Stimulated activated CD8-positive, alpha-beta memory T cell treated with anti-CD3 and anti-CD28 coated beads, Interleukin-12 subunit alpha, Interleukin-12 subunit beta, amount 100 ng/mL, for 1 hour (primary cell): Measurements from ENCODE around the gene CAMKMT.

Source experiments
- DNase-seq: peaks from one replicate; pipeline ENCODE4 v3.0.0-alpha.2; 2020; ENCODE audit warnings: low read depth

The CAMKMT gene

DNA sequence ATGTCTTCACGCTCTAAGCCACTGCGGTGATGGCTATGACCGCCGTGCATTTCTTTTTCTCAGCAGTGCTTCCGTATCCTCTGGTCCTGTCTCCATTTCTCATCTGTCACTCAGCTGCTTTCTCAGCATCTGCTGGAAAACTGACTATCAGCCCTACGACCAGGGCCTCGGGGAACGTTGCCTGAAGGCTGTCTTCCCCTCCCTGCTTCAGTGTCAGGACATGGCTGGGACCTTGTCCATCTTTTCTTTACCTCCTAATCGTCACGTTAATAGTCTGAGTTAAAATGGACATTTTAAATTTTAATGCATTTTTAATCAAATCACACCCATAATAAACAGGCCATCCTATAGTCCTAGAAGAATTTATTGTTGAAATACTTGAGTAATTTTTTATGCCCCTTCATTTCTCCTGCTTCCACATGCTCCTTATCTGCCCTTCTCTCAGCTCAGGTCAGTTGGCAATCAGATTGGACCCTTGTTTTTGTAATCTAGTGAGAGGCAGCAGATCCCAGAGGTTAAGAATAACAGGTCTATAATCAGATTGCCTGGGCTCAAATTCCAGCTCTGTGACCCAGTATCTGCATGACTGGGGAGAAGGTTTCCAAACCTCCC is 329.5 kb downstream of the CAMKMT start:
- DNase-seq, result no peak

DNA sequence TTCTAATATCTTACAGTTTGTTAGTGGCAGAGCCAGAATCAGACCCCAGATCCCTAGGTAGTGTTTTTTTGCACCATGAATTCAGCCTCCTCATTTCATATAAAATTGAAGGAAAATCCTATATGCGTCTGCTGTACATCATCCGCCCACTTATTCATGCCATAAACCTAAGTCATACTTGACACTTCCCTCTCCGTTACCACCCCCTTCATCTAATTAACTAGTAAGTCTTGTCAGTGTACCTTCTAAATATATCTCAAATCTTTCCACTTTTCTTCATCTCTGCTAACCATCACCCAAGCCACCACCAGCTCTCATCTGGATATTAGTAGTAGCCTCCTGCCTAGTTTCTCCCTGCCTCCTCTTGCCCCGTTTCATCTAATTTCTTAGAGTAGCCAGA is 331.1 kb downstream of the CAMKMT start:
- no peak for DNase-seq

DNA sequence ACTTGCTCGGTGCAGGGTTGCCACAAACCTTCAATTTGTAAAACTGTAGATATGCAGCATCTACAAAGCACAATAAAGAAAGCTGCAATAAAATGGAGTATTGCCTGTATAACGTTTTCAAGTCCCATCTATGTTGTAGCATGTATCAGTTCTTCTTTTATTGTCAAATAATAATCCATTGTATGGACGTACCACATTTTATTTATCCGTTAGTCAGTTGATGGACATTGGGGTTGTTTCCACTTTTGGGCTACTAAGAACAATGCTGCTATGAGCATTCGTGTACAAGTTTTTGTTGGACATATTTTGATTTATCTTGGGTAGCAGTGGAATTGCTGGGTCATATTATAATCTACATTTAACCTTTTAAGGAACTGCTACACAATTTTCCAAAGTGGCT is 339.1 kb downstream of the CAMKMT start:
- DNase-seq, result no peak

DNA sequence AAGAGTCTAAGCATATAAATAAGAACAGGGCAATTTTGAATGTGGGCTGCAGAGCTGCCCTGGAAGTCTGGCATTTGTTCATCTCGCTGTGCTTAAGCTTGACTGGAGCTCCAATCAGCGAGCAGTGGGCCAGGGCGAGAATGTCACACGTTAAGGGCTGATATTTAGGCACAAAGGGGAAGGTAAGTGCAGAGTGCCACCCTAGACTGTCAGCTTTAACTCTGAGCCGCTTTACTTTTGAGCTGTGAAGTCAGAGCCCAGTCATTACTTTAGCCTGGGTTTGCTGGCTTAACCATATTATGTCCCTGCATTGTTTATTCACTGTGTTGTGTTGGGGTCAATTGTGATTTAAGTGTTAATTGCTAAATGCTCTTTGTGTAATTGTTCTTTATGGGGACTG is 343.6 kb downstream of the CAMKMT start:
- no peak for DNase-seq

DNA sequence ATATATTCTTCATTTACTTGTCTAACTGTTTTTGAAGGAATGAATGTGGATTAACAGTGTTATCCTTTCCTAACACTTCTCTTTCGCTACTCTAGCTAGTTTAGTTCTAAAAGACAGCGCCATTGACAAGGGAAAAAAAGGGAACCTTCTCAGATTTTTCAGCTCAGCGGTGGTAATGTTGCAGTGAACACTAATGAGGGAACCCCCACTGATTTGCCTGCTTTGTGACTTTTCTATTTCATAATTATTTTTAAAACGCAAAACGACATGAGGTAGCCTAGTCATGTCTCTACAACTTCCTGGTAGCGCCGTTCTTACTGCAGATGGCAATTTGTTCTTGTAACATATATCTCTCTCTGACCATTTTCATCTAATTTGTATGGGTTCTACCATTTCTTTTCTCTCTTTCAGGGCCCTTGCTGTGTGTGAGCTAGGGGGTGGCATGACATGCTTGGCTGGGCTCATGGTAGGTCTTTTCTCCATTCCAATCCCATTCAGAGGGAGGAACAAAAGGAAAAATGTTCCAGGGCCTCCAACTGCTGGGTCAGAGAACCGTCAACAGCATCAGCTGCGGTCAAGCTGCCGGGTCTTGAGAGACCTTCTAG is 344.2 kb downstream of the CAMKMT start:
- DNase-seq, result no peak

DNA sequence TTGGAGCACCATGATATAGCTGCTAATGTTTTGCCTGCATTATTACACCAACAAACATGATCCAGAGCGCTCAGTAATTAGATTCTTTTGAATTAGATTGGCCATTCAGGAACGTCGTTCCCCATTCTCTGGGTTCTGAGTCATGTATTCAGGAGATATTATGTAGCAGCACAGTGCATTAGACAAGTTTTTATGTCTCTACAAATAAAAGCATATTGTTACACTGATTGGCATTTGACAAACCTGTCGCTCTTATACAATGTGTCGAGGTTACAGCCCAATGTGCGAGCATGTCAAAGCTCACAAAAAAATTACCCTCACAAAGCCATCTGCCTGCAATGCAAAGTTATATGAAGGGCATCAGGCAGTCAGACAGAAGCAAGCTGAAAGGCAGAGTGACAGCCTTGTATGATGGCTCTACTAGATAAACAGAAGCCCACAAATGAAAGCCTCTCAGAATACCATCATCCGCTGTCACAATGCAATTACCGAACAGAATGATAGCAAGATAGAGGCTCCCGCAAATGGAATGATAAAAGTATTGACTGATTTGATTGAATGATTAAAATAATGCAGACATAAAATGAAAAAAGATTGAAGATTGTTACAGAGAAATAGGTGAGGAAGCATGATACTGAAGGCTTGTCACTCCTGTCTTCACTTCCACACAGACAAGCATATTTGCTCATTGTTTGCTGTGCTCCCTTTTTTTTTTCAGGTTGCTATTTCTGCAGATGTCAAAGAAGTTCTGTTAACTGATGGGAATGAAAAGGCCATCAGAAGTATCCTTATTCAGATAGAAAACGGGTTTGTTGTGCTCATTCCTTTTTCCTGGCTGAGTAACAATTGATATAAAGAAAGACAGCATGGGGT is 345.2 kb downstream of the CAMKMT start:
- no peak for DNase-seq

DNA sequence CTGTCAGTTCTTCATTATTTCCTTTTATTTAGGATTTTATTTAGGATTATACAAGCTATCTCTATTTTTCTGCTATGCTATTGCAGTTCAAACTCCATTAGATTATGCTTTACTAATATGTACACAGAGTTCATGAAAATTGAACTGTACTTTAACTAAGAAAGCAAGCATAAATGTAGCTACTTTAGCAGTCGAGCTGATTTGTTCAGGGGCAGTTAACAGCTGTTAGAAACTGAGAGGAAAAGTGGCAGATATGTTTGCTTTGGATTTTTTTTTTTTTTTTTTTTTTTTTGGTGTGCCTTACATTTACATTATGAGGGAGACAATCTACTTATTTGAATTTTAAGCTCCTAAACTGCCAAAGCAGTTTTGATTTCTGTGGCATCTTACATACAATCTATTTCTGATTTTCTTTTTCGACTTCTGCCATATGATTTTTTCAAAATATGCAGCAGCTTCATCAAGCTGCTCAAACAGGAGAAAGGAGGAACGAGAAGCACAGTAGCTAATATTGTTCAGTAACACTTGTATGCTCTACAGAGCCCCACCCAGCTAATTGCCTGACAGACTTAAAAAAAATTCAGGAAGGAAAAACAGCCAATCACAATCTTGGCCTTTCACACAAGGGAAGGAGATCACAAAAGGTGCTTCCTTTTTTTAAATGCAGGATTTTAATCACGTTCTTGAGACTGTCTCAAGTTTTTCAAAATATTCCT is 346.4 kb downstream of the CAMKMT start:
- no peak for DNase-seq

DNA sequence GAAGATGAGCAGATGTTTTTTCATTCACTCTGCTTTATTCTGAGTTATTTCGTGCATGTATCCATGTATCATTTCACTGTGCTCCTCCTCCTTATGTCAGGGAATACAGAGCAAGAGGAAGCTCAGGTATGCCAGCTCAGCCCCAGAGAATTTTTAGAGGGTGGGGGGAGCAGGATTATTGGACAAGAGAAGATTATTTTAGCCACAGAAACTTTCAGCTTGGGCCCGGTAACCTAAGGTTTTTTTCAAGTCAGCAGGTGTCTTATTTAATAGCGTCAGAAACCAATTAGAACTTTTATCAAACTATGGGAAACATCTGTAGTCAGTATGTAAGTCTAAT is 346.9 kb downstream of the CAMKMT start:
- no peak for DNase-seq

DNA sequence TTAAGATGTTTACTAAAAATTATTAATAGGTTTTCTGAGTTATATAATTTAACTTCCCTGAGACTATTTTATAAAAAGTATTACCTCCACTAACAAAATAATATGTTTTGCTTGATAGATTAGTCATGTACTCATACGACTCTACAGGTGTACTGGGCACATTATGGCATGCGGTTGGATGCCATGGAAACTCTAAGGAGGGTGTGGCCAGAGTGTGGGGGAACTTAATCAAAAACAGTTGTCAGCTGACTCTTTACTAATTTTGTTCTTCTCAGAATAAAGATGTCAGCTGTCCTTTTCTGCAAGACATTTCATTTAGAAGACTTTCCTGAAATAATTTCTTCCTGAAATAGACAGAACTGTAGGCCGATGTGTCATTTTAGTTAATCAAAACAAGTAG is 351.4 kb downstream of the CAMKMT start:
- DNase-seq, result no peak

DNA sequence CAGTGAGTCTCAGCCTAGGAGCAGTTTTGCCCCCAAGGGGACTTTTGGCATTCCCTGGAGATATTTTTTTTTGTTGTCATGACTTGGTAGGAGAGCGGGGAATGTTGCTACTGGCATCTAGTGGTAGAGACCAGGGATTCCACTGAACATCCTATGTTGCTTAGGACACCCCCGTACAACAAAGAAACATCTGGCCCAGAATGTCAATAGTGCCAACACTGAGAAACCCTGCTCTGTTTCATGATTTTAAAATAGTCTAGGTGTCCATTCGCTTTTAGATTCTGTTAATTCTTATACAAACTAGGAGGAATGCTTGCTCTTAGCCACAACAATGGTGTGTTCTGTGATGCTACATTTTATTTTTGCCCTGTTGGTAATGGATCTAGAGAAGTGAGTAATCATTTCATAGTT is 353.9 kb downstream of the CAMKMT start:
- DNase-seq, result no peak

DNA sequence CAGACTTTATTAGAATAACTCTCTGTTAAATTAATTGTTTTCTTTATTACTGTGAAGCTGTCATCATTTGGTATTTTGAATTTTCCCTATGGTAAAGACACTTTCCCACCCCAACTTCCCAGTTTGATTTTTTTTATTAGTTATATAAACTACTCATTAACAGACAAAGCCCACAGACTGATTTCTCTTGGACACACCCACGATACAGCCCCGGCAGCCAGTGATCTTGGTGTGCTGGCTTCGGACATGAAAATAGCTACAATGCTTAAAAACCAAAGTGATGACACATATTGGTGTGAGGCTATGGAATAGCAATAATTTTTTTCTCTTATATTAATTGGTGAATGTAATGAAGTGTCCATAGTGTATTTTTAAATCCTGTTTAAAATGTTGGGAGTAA is 354.4 kb downstream of the CAMKMT start:
- DNase-seq, result no peak

DNA sequence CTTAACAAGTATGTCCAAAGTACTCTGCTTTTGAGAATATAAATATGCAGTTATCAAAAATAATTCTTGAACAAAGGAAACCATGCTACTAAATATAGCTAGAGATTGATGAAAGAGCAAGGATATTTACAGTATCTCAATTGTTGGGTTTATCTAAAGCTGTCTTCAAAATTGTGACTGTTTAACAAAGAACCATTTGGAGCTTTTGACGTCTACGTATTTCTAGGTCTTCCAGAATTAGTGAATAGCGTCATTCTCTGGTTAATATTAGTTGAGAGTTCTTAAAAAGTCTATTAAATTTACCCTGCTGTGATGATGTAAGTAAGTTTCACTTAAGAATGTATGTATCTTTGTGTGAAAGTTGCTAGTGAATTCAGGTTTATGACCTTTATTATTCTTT is 356.7 kb downstream of the CAMKMT start:
- no peak for DNase-seq

DNA sequence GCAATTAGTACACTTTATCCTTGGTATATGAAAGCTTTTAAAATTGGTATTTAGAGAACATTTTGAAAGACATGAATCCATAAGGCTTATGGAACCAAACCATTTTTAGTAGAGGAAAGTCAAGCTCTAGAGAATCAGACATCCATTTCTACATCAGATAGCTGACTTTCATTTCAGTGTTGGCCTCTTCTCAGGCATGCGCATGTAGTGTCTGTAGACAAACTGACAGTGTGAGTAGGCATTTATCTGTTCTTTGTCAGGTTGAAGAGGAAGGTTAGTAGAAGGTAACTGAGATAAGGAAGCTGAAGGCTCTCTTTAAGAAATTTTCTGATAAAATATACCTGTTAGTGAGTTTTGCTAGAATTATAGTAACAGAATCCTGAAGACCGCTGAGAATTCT is 357.8 kb downstream of the CAMKMT start:
- no peak for DNase-seq

DNA sequence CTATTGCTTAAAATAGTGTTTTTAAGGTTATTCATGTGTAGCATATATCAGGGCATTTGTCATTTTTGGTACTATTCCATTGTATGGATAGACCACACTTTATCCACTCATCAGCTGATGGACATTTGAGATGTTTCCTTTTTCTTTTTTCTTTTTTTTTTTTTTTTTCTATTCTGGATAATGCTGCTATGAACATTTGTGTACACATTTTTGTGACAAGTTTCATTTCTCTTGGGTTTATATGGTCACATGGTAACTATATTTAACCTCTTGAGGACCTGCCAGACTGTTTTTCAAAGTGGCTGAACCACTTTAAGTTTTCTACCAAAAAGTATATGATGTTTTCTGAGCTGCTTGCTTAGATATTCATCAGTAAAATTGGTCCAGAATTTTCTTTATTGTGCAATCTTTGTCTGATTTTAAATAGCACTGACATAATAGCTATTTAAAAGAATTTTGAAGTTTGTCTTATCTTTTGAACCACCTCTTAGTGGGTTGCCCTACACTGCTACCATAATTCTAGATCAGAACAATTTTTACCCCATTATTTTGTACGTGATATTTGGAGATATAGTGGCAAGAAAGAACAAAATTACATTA is 360.4 kb downstream of the CAMKMT start:
- no peak for DNase-seq

DNA sequence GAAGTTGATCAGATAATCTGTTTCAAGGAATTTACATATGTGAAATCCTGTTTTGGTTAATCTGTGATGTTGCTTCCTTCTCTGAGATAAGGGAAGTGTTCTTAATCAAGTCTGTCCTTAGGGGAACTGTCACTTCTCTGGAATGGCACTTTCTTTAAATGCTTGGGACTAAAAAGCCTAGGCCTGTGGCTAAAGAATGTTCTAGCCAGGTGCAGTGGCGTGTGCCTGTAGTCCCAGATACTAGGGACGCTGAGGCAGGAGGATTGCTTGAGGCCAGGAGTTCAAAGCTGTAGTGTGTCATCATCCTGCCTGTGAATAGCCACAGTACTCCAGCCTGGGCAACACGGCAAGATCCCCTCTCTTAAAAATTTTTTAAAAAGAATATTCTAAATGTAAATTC is 362.2 kb downstream of the CAMKMT start:
- DNase-seq, result no peak

DNA sequence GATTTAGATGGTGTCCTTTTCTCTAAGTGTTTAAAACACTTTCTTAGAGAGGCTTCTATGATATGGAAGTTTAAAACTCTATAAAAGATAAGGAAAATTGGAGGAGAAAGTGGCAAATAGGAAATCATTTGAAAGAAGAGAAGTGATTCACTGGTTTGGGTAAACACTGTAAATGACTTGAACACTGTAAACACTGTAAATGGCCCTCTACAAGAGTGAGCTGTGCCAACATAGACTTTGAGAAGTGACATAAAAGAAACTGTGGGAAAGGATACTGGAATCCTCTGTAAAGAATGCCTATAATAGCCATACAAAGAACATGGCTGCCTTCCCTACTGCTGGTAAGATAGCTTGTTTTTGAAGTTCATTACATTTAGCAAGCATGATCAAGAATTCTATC is 368.8 kb downstream of the CAMKMT start:
- no peak for DNase-seq

DNA sequence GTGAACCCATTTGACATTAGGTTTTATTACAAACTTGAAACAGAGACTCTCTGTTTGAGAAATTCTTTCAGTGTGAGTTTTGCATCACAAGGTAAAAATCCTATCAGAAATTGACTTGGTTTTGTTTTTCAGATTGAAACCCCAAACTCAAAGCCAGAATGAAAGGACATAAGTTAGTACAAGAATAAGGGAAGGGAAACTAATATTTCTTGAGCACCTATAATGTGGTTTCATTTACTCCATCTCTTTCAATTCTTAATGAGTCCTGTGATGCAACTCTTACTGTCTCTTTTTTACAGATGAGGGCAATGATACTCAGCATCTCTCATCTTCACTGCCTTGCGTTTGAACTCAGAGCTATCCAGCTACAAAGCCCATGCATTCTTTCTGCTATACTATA is 369.8 kb downstream of the CAMKMT start:
- no peak for DNase-seq

DNA sequence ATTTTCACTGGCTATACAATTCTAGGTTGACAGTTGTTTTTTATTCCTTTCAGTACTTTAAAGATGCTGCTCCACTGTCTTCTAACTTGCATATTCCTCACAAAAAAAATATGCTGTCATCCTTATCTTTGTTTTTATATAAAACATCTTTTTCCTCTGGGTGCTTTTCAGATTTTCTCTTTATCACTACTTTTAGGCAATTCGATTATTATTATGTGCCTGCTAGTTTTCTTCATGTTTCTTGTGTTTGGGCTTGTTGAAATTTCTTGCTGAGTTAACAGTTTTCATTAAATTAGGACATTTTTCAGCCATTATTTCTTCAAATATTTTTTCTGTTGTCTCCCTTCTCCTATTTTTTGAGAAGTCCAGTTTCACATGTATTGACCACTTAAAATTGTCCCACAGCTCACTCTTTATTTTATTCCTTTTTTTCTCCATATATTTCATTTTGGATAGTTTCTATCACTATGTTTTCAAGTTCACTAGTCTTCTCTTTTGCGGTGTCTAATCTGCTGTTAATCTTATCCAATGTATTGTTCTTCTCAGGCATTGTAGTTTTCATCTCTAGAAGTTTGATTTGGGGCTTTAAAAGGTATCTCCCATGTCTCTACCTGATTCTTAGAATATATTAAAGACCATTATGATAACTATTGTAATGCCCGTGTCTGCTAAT is 374.7 kb downstream of the CAMKMT start:
- DNase-seq, result no peak

DNA sequence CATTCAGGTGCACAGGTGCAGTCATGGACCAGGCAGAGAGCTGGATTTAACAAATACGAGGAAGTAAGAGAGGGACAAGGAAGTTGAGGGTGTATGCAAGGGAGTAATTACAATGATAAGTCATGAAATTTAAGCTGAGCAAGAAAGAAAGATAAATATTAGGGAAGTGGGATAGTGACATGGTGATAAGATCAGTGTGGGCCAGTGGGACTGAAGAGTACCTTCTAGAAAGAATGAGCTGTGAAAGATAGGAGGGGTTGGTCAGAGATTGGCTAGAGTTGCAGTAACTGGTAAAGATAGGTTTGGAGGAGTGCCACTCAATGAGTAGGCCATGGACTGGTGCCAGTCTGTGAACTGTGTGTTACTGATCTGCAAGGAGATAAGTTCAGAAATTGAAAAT is 378.9 kb downstream of the CAMKMT start:
- DNase-seq, result no peak

DNA sequence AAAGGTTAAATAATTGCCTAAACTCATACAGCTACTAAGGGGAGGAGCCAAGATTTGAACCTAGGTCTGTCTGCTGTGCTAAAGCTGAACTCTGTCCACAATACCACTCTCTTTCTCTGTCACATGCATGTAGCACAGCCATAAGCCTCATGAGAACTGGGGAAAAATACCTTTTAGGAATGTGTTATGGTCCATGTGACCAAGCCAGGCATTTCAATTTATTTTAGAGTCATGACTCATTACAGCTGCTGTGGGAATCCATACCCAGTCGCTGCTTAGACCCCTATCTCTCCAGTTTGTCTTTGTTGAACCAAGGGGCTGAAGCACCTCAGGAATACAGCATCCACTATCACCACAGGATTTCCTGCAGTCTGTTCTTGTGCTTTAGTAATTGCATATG is 379.8 kb downstream of the CAMKMT start:
- no peak for DNase-seq

DNA sequence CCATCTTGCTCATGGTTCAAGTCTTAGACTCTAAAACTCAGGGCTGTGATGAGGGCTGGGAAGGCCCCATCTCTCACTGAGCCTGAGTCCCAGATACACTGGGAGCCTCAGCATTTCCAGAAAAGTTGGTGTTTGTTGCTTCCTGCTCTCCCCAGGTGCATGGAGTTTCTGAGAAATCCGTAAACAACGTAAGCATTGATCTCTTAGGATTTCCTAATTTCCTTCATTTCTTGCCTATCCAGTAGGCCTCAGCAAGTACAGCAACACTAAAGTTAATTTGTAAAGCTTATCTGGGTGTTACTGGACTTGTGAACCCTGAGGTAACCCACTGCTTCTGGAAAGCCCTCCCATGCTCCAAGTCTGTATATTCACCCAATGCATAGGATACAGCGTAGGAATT is 380.3 kb downstream of the CAMKMT start:
- no peak for DNase-seq

DNA sequence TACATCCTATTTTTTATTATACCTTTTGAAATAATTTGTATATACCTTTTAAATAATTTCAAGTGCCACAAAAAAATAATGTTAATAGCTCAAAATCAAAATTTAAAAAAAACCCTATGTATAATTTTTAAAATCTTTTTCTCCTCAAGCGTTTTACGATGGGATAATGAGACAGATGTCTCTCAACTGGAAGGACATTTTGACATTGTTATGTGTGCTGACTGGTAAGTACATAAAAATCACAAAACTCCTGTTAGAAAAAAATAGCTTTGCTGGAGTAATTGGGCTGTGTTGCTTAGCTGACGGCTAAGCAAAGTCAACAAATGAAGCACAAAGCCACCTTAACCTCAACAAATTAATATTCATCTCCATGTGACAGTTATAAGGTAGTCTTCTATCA is 381.7 kb downstream of the CAMKMT start:
- no peak for DNase-seq
